Stomach (tissue), 9 donors: ENCODE measurements around the gene TCTN1. TPM values are rescaled to one million over a fixed set of nuclear protein-coding genes. Genes with fewer than 3 reads are reported as not detected.

Experiments
- DNase-seq, 2 donors: peaks; one replicate each; pipeline versions ENCODE4 v3.0.0 to v3.0.0-alpha.2; 2013 to 2019
- H3K27ac ChIP-seq, 5 donors: fragments of 200-600 bp in 4 of 5; sonication (generic) in 4 of 5; one replicate each; pipeline ENCODE4 v1.5.1; 2013 to 2019; ENCODE audit warnings: mild to moderate bottlenecking in 1 of 5, moderate library complexity in 1 of 5
- H3K27me3 ChIP-seq, 3 donors: fragments of 200-600 bp; sonication (generic); one replicate each; pipeline ENCODE4 v1.5.1; 2017 to 2019; ENCODE audit warnings: mixed run types in 1 of 3
- H3K36me3 ChIP-seq, 4 donors: fragments of 200-600 bp; sonication (generic); 1 replicate in 3 of 4; 2 replicates in 1 of 4; pipeline ENCODE4 v1.5.1; 2016 to 2019
- H3K4me1 ChIP-seq, 4 donors: fragments of 200-600 bp; sonication (generic); one replicate each; pipeline ENCODE4 v1.5.1; 2016 to 2019
- H3K4me3 ChIP-seq, 4 donors: fragments of 200-600 bp; sonication (generic) in 3 of 4; one replicate each; pipeline ENCODE4 v1.5.1; 2016 to 2019; ENCODE audit warnings: mild to moderate bottlenecking in 1 of 4
- H3K9me3 ChIP-seq, 4 donors: fragments of 200-600 bp; sonication (generic); one replicate each; pipeline ENCODE4 v1.5.1; 2016 to 2019
- EP300 ChIP-seq: sonication (generic); formaldehyde crosslinking; IDR thresholded peaks from one replicate; pipeline ENCODE4 v1.6.1; 2017; ENCODE audit warnings: antibody characterized with exemption
- POLR2A ChIP-seq, 4 donors: fragments of 450-650 bp; IDR thresholded peaks; one replicate each; pipeline ENCODE4 v1.6.1; 2016; ENCODE audit warnings: antibody characterized with exemption in 4 of 4, control low read depth in 2 of 4, mild to moderate bottlenecking in 1 of 4, moderate library complexity in 1 of 4
- POLR2AphosphoS5 ChIP-seq, 3 donors: sonication (generic); formaldehyde crosslinking; IDR thresholded peaks; one replicate each; pipeline ENCODE4 v1.6.1; 2016; ENCODE audit warnings: antibody characterized with exemption in 3 of 3
- WGBS, 5 donors: extraction: QIAGEN DNeasy Blood & Tissue Kit in 3 of 5; methylation state at CpG; one replicate each; pipeline versions ENCODE4 v1.1.5 to v1.1.7; 2013 to 2018; 5-methylcytosine and 5-hydroxymethylcytosine counted together
- intact Hi-C: fragments of 100-400 bp; cut with DNase I; formaldehyde crosslinking; loops from one replicate; pipeline ENCODE4 v1.15.1; 2023; ENCODE audit warnings: low total_unique reads
- polyA plus RNA-seq, 3 donors: library from polyadenylated mRNA; stranded (reverse); fragments of 200-250 nt; gene quantifications; one replicate each; pipeline ENCODE4 v1.2.3, GENCODE V29; 2013
- total RNA-seq, 5 donors: library from RNA; depleted of rRNA; stranded (reverse); fragments of >200 nt; gene quantifications; one replicate each; pipeline versions ENCODE4 v1.1.0 to v1.2.3, GENCODE V29; 2014 to 2016
- TF ChIP-seq, protein P1 (sequence below), 7 experiments: fragments of 450-650 bp in 4 of 7; fragments of 200-600 bp in 3 of 7; sonication (generic) in 3 of 7; IDR thresholded peaks; one replicate each; pipeline ENCODE4 v1.5.1; 2016 to 2019; ENCODE audit warnings: antibody characterized with exemption in 7 of 7, control low read depth in 2 of 7, mild to moderate bottlenecking in 1 of 7
- donor health status: healthy with polysubstance abuse.
- donor health status: Bipolar disorder and iron deficiency.
- donor health status: healthy.

TCTN1 gene
- total and polyA plus RNA-seq, 8 donors = 5.3 to 60.0 (median 13.9) TPM

DNA sequence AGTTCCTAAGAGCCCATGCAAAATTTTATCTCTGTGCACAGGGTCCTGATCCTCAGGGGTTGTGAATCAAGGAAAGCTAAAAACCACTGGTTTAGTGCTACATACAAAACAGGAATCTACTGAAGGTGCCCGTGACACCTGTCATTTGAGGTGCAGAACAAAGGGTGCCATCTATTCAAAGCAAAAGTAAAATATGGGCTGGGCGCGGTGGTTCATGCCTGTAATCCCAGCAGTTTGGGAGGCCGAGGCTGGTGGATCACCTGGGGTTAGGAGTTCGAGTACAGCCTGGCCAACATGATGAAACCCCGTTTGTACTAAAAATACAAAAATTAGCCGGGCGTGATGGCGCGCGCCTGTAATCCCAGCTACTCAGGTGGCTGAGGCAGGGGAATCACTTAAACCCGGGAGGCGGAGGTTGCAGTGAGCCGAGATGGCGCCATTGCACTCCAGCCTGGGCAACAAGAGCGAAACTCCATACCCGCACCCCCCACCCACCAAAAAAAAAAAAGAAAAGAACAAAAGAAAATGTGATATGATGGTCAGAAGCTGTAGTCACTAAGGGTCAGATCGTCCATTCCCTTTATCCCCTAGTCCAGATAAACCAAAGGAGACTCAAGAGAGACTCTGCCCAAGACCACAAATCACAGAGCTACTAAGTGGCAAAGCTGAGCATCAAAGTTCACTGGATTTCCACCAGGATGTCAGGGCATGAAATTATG is 34.2 kb upstream of the TCTN1 start:
- Histone ChIP-seq H3K4me1 (peaks cover 42 to 86% (median 65%) of the 10 kb centered on the region in 4 donors), H3K36me3 (no peaks in the 10 kb centered on the region), H3K4me3 (peak overlapping the region in 1 of 4 donors; percentile 92), H3K27ac (peak overlapping the region in 1 of 5 donors; percentile 74), H3K27me3 (no peaks in the 10 kb centered on the region), H3K9me3 (no peaks in the 10 kb centered on the region)
- intact Hi-C loops = no loop called here
- DNase-seq = no peak
- TF ChIP-seq POLR2A (IDR thresholded peaks at IDR 0.05) (no peak), EP300 (no peak), POLR2AphosphoS5 (IDR thresholded peaks at IDR 0.05) (no peak)
- TF ChIP-seq, protein P1, sequence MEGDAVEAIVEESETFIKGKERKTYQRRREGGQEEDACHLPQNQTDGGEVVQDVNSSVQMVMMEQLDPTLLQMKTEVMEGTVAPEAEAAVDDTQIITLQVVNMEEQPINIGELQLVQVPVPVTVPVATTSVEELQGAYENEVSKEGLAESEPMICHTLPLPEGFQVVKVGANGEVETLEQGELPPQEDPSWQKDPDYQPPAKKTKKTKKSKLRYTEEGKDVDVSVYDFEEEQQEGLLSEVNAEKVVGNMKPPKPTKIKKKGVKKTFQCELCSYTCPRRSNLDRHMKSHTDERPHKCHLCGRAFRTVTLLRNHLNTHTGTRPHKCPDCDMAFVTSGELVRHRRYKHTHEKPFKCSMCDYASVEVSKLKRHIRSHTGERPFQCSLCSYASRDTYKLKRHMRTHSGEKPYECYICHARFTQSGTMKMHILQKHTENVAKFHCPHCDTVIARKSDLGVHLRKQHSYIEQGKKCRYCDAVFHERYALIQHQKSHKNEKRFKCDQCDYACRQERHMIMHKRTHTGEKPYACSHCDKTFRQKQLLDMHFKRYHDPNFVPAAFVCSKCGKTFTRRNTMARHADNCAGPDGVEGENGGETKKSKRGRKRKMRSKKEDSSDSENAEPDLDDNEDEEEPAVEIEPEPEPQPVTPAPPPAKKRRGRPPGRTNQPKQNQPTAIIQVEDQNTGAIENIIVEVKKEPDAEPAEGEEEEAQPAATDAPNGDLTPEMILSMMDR (IDR thresholded peaks at IDR 0.05) = no peak
- 90 to 96% (median 95%) methylated on average over 18 of the region's 18 CpGs for WGBS, 5 donors

DNA sequence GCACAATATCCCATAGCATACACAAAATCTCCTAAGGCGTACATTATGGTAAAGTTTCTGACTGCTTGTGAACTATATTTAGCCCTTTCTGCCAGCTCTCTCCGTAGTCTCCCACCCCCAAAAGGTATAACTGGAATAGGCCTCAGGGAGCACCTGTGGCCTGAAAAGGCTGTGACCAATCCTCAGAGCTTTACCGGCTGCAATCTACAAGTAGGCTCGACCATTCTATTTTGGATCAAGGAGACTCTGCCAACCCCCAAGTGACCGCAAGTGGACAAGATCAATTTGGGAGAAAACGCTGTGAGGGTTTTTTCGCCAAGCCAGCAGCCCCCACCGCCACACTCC is 32.0 kb upstream of the TCTN1 start:
- Histone ChIP-seq H3K4me3 (peak overlapping the region; percentile 92 to 96 (median 93)), H3K4me1 (peaks cover 47 to 77% (median 62%) of the 10 kb centered on the region in 4 donors), H3K27me3 (no peaks in the 10 kb centered on the region), H3K9me3 (no peaks in the 10 kb centered on the region), H3K27ac (peak overlapping the region; percentile 91 to 99 (median 96)), H3K36me3 (no peaks in the 10 kb centered on the region)
- WGBS, 5 donors = 0 to 2% (median 2%) methylated on average over 8 of the region's 8 CpGs
- intact Hi-C loops = no loop called here
- TF ChIP-seq POLR2AphosphoS5 (IDR thresholded peaks at IDR 0.05) (no peak), POLR2A (IDR thresholded peaks at IDR 0.05) (no peak), EP300 (no peak)
- TF ChIP-seq, protein P1 (IDR thresholded peaks at IDR 0.05) = no peak
- peak in 1 of 2 donors; percentile 53 for DNase-seq

DNA sequence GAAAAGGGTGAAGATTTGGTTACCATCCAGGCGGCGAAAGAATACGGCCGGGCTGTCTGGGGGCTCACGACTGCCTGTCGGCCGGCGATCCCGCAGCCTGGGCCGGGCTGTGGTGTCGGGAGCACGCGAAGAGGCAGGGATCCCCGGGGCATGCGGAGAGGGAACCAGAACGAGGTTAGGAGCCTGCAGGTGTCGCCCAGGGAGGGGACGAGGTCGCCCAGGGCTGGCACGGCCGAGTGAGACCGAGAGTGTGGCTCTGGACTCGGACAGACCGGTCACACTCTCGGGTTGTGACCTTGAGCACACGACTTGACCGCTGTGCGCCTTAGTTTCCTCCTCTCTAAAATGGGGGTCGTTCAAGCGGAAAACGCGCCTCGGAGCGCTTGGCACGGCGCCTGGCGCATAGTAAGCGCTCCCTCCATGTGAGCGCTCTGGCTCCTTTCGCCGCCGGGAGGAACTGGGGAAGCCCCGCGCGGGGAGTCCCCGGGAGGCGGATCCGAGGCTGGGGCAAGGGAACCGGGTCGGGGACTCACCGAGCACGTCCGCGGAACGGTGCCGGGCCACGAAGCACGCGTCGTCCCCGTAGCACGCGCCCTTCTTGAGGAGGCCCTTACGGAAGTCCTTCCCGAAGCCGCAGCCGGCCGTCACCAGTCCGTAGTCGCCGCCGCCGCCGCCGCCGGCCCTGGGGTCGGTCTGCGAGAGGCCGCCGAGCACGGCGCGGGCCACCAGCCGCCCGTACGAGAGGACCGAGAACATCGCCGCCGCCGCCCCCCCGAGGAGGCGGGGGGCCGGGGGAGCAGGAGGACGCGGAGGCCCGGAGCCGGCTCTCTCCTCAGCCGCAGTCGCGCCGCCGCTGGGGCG is 31.4 kb upstream of the TCTN1 start:
- TF ChIP-seq POLR2A (IDR thresholded peaks at IDR 0.05) (no peak), EP300 (no peak), POLR2AphosphoS5 (IDR thresholded peaks at IDR 0.05) (peak in 1 of 3 donors; percentile 4)
- TF ChIP-seq, protein P1 (IDR thresholded peaks at IDR 0.05) = no peak
- peak overlapping the region; percentile 91 to 99 (median 96) for H3K27ac ChIP-seq
- DNase-seq = peak; percentile 56 to 81
- H3K4me1 ChIP-seq = peaks cover 45 to 71% (median 59%) of the 10 kb centered on the region in 4 donors
- peak overlapping the region; percentile 92 to 96 (median 93) for H3K4me3 ChIP-seq
- H3K36me3 ChIP-seq = no peaks in the 10 kb centered on the region
- WGBS, 5 donors = 0 to 1% (median 0%) methylated on average over 20 to 104 of the region's 104 CpGs
- no peaks in the 10 kb centered on the region for H3K27me3 ChIP-seq
- no peaks in the 10 kb centered on the region for H3K9me3 ChIP-seq
- intact Hi-C loops = no loop called here
